H9 (cell line): Measurements from ENCODE around the gene KLK2. TPM values are rescaled to one million over a fixed set of nuclear protein-coding genes. Genes with fewer than 3 reads are reported as not detected.

Experiments used
- DNase-seq: peaks from one replicate; pipeline ENCODE4 v3.0.0-alpha.2; 2017
- H2AFZ ChIP-seq: one replicate; pipeline ENCODE4 v1.6.1; 2013; ENCODE audit warnings: mild to moderate bottlenecking, low read length, control low read depth, moderate library complexity
- H2AK5ac ChIP-seq: 2 replicates; pipeline ENCODE4 v1.6.1; 2013; ENCODE audit warnings: low read length, control low read depth, mixed read lengths; ENCODE audit not compliant: insufficient read length
- H2BK120ac ChIP-seq: one replicate; pipeline ENCODE4 v1.6.1; 2013; ENCODE audit warnings: low read depth, mild to moderate bottlenecking, low read length, control low read depth, inconsistent platforms; ENCODE audit not compliant: poor library complexity, severe bottlenecking
- H2BK12ac ChIP-seq: 2 replicates; pipeline ENCODE4 v1.6.1; 2013; ENCODE audit warnings: low read length, control low read depth, mixed read lengths, low read depth; ENCODE audit not compliant: insufficient read length
- H2BK15ac ChIP-seq: 2 replicates; pipeline ENCODE4 v1.6.1; 2013; ENCODE audit warnings: low read depth, low read length, control low read depth
- H2BK20ac ChIP-seq: one replicate; pipeline ENCODE4 v1.6.1; 2013; ENCODE audit warnings: low read depth, mild to moderate bottlenecking, low read length, control low read depth, inconsistent platforms; ENCODE audit not compliant: poor library complexity, severe bottlenecking
- H2BK5ac ChIP-seq: 2 replicates; pipeline ENCODE4 v1.6.1; 2013; ENCODE audit warnings: low read length, control low read depth, mixed read lengths; ENCODE audit not compliant: insufficient read length
- H3K14ac ChIP-seq: 2 replicates; pipeline ENCODE4 v1.6.1; 2013; ENCODE audit warnings: low read length, control low read depth; ENCODE audit not compliant: insufficient read depth
- H3K18ac ChIP-seq: 2 replicates; pipeline ENCODE4 v1.6.1; 2013; ENCODE audit warnings: low read depth, mild to moderate bottlenecking, mixed read lengths, low read length, control low read depth; ENCODE audit not compliant: insufficient read length
- H3K23ac ChIP-seq: 2 replicates; pipeline ENCODE4 v1.6.1; 2013; ENCODE audit warnings: low read length, control low read depth, mixed read lengths, low read depth; ENCODE audit not compliant: insufficient read length
- H3K23me2 ChIP-seq: 2 replicates; pipeline ENCODE4 v1.6.1; 2013; ENCODE audit warnings: low read depth, mild to moderate bottlenecking, mixed read lengths, low read length, control low read depth; ENCODE audit not compliant: insufficient read length, poor library complexity, severe bottlenecking
- H3K27ac ChIP-seq: 2 replicates; pipeline ENCODE4 v1.5.1; 2013; ENCODE audit warnings: low read length, control low read depth, mixed read lengths, low read depth; ENCODE audit not compliant: insufficient read length
- H3K27me3 ChIP-seq: 2 replicates; pipeline ENCODE4 v1.6.1; 2013; ENCODE audit warnings: low read length, control low read depth, inconsistent platforms; ENCODE audit not compliant: insufficient read depth
- H3K4ac ChIP-seq: 2 replicates; pipeline ENCODE4 v1.6.1; 2013; ENCODE audit warnings: low read depth, mild to moderate bottlenecking, control low read depth, inconsistent platforms, low read length, moderate library complexity
- H3K4me1 ChIP-seq: 2 replicates; pipeline ENCODE4 v1.6.1; 2013; ENCODE audit warnings: low read length, control low read depth, inconsistent platforms; ENCODE audit not compliant: insufficient read depth
- H3K4me2 ChIP-seq: 2 replicates; pipeline ENCODE4 v1.6.1; 2013; ENCODE audit warnings: low read length, control low read depth, mixed read lengths; ENCODE audit not compliant: insufficient read length, insufficient read depth
- H3K56ac ChIP-seq: 2 replicates; pipeline ENCODE4 v1.6.1; 2013; ENCODE audit warnings: low read depth, mild to moderate bottlenecking, mixed read lengths, low read length, control low read depth; ENCODE audit not compliant: insufficient read length
- H3K79me1 ChIP-seq: 2 replicates; pipeline ENCODE4 v1.6.1; 2013; ENCODE audit warnings: low read depth, mild to moderate bottlenecking, moderate library complexity, low read length, control low read depth, inconsistent platforms; ENCODE audit not compliant: insufficient read depth, poor library complexity, severe bottlenecking
- H3K79me2 ChIP-seq: 2 replicates; pipeline ENCODE4 v1.6.1; 2013; ENCODE audit warnings: low read length, control low read depth, inconsistent platforms; ENCODE audit not compliant: insufficient read depth
- H3K9ac ChIP-seq: 2 replicates; pipeline ENCODE4 v1.6.1; 2013; ENCODE audit warnings: low read length, control low read depth, mixed read lengths; ENCODE audit not compliant: insufficient read length; ENCODE audit errors: extremely low read depth
- H3K9me3 ChIP-seq: one replicate; pipeline ENCODE4 v1.6.1; 2013; ENCODE audit warnings: low read depth, low read length, inconsistent platforms; ENCODE audit not compliant: control insufficient read depth
- H3T11ph ChIP-seq: one replicate; pipeline ENCODE4 v1.6.1; 2013; ENCODE audit warnings: mild to moderate bottlenecking, low read length, control low read depth, inconsistent platforms
- H4K20me1 ChIP-seq: one replicate; pipeline ENCODE4 v1.6.1; 2013; ENCODE audit not compliant: control insufficient read depth, insufficient read length, insufficient read depth
- H4K5ac ChIP-seq: 2 replicates; pipeline ENCODE4 v1.6.1; 2013; ENCODE audit warnings: low read depth, mild to moderate bottlenecking, mixed read lengths, low read length, control low read depth; ENCODE audit not compliant: insufficient read length
- H4K8ac ChIP-seq: replicated peaks from 2 replicates; pipeline ENCODE4 v1.6.1; 2013; ENCODE audit warnings: low read length, control low read depth, mixed read lengths, low read depth; ENCODE audit not compliant: insufficient read length
- H4K91ac ChIP-seq: 2 replicates; pipeline ENCODE4 v1.6.1; 2013; ENCODE audit warnings: low read depth, mild to moderate bottlenecking, moderate library complexity, mixed read lengths, low read length, control low read depth; ENCODE audit not compliant: insufficient read length
- H3K27ac Mint-ChIP-seq, 3 experiments: 2 replicates in 2 of 3; 3 replicates in 1 of 3; pipeline ENCODE4 v1.8.0; 2020 to 2021; ENCODE audit warnings: mixed read lengths in 3 of 3, mild to moderate bottlenecking in 1 of 3, moderate library complexity in 1 of 3
- H3K27me3 Mint-ChIP-seq: 2 replicates; pipeline ENCODE4 v1.8.0; 2021; ENCODE audit warnings: low read depth, mild to moderate bottlenecking, moderate library complexity, mixed read lengths
- H3K36me3 Mint-ChIP-seq, 3 experiments: 2 replicates in 2 of 3; 3 replicates in 1 of 3; pipeline ENCODE4 v1.8.0; 2020 to 2021; ENCODE audit warnings: low read depth in 3 of 3, mixed read lengths in 3 of 3; ENCODE audit not compliant: insufficient read depth in 1 of 3
- H3K4me1 Mint-ChIP-seq, 2 experiments: 2 replicates each; pipeline ENCODE4 v1.8.0; 2020; ENCODE audit warnings: mixed read lengths in 2 of 2
- H3K4me3 Mint-ChIP-seq, 2 experiments: 2 replicates in 1 of 2; 3 replicates in 1 of 2; pipeline ENCODE4 v1.8.0; 2020 to 2021; ENCODE audit warnings: mild to moderate bottlenecking in 2 of 2, mixed read lengths in 2 of 2, moderate library complexity in 1 of 2
- H3K9me3 Mint-ChIP-seq, 2 experiments: 2 replicates in 1 of 2; 3 replicates in 1 of 2; pipeline ENCODE4 v1.8.0; 2020; ENCODE audit warnings: mild to moderate bottlenecking in 2 of 2, mixed read lengths in 2 of 2, moderate library complexity in 1 of 2
- WGBS: extraction: QIAGEN DNeasy Blood & Tissue Kit; methylation state at CpG from one replicate; pipeline ENCODE4 v1.1.7; 2013; ENCODE audit warnings: missing lambda C conversion rate, low lambda C conversion rate, mixed read lengths; ENCODE audit not compliant: insufficient read length; ENCODE audit errors: extremely low coverage; 5-methylcytosine and 5-hydroxymethylcytosine counted together
- total RNA-seq: library from RNA; stranded (reverse); gene quantifications from 2 replicates; pipeline ENCODE4 v1.2.1, GENCODE V29; 2021
- TF ChIP-seq, protein P1 (sequence below): fragments of 200-600 bp; sonication (generic); conservative IDR thresholded peaks from 3 replicates; pipeline ENCODE4 v1.8.0; 2021; ENCODE audit warnings: antibody characterized with exemption, mild to moderate bottlenecking

The KLK2 gene
- total RNA-seq, 1 experiment from 2014 or later: not detected

DNA sequence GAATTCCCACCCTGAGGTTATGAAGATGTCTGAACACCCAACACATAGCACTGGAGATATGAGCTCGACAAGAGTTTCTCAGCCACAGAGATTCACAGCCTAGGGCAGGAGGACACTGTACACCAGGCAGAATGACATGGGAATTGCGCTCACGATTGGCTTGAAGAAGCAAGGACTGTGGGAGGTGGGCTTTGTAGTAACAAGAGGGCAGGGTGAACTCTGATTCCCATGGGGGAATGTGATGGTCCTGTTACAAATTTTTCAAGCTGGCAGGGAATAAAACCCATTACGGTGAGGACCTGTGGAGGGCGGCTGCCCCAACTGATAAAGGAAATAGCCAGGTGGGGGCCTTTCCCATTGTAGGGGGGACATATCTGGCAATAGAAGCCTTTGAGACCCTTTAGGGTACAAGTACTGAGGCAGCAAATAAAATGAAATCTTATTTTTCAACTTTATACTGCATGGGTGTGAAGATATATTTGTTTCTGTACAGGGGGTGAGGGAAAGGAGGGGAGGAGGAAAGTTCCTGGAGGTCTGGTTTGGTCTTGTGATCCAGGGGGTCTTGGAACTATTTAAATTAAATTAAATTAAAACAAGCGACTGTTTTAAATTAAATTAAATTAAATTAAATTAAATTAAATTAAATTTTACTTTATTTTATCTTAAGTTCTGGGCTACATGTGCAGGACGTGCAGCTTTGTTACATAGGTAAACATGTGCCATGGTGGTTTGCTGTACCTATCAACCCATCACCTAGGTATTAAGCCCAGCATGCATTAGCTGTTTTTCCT, 11.5 kb upstream of the KLK2 start:
- Histone ChIP-seq H3K27ac (no peak overlapping the region), H2BK12ac (no peak overlapping the region), H3K23me2 (no peaks in the 10 kb centered on the region), H3K4me2 (no peak overlapping the region), H2BK5ac (no peak overlapping the region), H3K27me3 (no peaks in the 10 kb centered on the region), H3K23ac (no peak overlapping the region), H4K91ac (no peak overlapping the region), H3K56ac (no peak overlapping the region), H2BK15ac (no peak overlapping the region), H2AFZ (no peak overlapping the region), H4K20me1 (no peaks in the 10 kb centered on the region), H2BK120ac (no peak overlapping the region), H3K9ac (no peak overlapping the region), H3K14ac (no peak overlapping the region), H2AK5ac (no peak overlapping the region), H3K4me1 (peaks cover 8% of the 10 kb centered on the region; the same call in 1 of the 2 replicates), H3K79me1 (no peaks in the 10 kb centered on the region), H3K4ac (no peak overlapping the region), H3T11ph (no peak overlapping the region), H2BK20ac (no peak overlapping the region), H3K79me2 (no peaks in the 10 kb centered on the region), H3K9me3 (no peaks in the 10 kb centered on the region), H3K18ac (no peak overlapping the region), H4K8ac (no peak overlapping the region), H4K5ac (no peak overlapping the region)
- TF ChIP-seq, protein P1, sequence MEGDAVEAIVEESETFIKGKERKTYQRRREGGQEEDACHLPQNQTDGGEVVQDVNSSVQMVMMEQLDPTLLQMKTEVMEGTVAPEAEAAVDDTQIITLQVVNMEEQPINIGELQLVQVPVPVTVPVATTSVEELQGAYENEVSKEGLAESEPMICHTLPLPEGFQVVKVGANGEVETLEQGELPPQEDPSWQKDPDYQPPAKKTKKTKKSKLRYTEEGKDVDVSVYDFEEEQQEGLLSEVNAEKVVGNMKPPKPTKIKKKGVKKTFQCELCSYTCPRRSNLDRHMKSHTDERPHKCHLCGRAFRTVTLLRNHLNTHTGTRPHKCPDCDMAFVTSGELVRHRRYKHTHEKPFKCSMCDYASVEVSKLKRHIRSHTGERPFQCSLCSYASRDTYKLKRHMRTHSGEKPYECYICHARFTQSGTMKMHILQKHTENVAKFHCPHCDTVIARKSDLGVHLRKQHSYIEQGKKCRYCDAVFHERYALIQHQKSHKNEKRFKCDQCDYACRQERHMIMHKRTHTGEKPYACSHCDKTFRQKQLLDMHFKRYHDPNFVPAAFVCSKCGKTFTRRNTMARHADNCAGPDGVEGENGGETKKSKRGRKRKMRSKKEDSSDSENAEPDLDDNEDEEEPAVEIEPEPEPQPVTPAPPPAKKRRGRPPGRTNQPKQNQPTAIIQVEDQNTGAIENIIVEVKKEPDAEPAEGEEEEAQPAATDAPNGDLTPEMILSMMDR: no peak
- Mint-ChIP-seq H3K36me3 (no peaks in the 10 kb centered on the region; a peak in 1 of 7 replicates), H3K4me3 (no peak overlapping the region), H3K4me1 (peaks cover 12 to 21% of the 10 kb centered on the region in 2 experiments), H3K27ac (no peak overlapping the region; a peak in 1 of 7 replicates), H3K9me3 (peaks cover 3 to 4% of the 10 kb centered on the region in 2 experiments; a peak in 2 of 5 replicates), H3K27me3 (peaks cover 72% of the 10 kb centered on the region)
- no peak for DNase-seq
- no CpG with 5 or more reads among the region's 7 CpGs for WGBS
